GM21447 (cell line): ENCODE results near the gene PPL.

Experiments used
- ATAC-seq: cut with Tn5 transposase; IDR thresholded peaks from one replicate; pipeline ENCODE4 v1.9.1; 2021; ENCODE audit not compliant: unreplicated experiment

PPL gene

DNA sequence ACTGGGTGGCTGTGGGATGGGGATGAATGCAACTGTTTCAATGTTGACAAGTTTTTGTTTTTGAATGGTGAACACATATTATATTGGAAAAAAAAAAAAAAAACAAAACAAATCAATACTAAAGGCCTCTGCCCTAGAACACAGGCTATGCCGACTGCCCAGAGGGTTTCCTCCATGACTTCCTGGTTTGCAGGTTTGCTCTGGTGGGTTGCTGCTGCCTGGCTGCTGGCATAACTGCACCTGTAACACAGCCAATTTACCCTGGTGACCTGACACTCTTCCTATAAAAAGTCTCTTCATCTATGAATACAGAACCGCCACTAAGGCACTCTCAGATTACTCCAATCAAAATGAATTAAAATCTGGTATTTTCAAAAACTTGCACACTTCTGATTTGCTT is 100.2 kb downstream of the PPL start:
- ATAC-seq: no peak

DNA sequence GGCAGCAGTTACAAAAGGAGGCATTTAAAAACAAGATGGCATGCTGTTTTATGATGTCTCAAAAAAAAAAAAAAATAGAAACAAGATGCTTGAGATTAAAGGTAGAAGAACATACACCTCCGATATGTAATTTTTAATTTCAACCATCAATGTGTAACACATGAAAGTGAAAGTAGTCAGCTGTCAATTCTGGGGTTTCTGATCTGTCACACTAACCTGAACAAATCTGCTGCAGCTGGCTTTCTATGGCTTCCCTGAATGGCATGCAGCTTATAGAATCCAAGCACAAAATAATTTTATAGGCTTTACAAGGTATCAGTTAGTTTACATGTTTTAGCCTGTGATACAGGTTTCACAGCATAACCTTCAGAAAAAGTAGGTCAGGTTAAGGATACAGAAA is 103.4 kb downstream of the PPL start:
- no peak for ATAC-seq

DNA sequence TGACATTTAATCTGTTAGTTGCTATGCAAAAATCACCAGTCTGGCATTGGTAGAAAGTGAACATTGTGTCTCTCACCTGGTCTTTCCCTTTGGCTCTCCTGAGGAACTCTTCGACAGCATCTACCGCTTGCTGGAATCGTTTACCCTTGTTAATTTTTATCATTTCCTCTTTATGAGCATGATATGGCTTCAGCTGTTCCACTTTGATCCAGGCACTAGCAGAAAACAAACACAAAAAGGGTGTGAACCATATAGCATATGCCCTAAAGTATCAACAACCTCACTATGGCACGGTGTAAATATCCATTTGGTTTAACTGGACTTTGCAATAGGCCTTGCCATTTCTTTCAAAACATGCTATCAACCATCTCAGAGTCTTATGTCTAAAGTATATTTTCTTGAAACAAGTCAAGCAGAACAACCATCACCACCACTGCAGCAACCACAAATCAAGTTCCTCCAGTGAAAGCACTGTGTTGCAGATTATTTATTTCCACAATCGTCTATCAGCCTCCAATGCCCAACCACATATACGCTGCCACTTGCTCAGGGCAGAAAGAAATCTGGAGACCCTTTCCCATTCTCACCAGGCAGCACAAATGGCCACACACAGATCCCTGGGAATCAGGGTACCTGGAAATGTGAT is 104.1 kb downstream of the PPL start:
- ATAC-seq: no peak
